ENCODE measurements around the gene ASB2. TPM values are rescaled to one million over a fixed set of nuclear protein-coding genes. Genes with fewer than 3 reads are reported as not detected.

The ASB2 gene
- polyA plus RNA-seq, 3 donors, result 0.25 to 2.5 (median 1.4) TPM

DNA sequence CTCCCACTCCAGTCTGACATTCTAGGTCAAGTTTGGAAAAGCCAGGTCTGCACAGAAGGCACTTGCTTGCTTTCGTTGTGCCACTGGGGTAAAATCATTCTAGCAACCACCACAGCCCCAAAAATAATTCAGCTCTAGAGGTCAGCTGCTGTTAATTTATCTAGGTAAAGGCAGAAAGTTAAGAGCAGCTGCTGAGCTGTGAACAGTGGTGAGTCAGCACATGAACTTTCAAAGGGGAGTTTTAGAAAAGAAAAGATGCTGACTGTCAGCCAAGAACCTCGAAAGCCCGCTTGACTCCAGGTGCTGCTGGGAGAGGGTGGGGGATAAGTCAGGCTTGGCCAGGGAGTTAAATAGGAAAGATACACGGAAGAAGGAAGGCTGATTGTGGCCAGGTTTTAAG, 33.4 kb upstream of the ASB2 start:
- Histone ChIP-seq H3K9me3 (replicated peaks in 1 of 2; ENCODE audit: control insufficient read depth in 1 of 2, insufficient read depth in 1 of 2, low read length in 2 of 2) (no peaks in the 10 kb centered on the region), H3K79me2 (ENCODE audit: insufficient read depth, low read length) (no peaks in the 10 kb centered on the region), H3K4me2 (replicated peaks; ENCODE audit: extremely low read depth, low read length, poor library complexity, severe bottlenecking) (no peak overlapping the region), H3K36me3 (replicated peaks in 1 of 2; ENCODE audit: control insufficient read depth in 1 of 2, insufficient read depth in 2 of 2, low read length in 2 of 2) (no peaks in the 10 kb centered on the region), H2AFZ (ENCODE audit: insufficient read depth, low read depth, low read length, poor library complexity, severe bottlenecking) (no peak overlapping the region), H3K4me3 (replicated peaks in 1 of 3; ENCODE audit: low read depth in 2 of 3, low read length in 3 of 3) (no peak overlapping the region), H3K9ac (ENCODE audit: insufficient read depth, low read length, poor library complexity, severe bottlenecking) (no peak overlapping the region), H4K20me1 (ENCODE audit: insufficient read depth, low read length) (no peaks in the 10 kb centered on the region), H3K27ac (ENCODE audit: low read depth in 1 of 2, low read length in 2 of 2) (no peak overlapping the region), H3K4me1 (ENCODE audit: control insufficient read depth in 1 of 2, insufficient read depth in 2 of 2, low read length in 2 of 2) (peaks cover 0 to 3% of the 10 kb centered on the region in 2 donors), H3K27me3 (ENCODE audit: control insufficient read depth in 2 of 2, insufficient read depth in 2 of 2, low read length in 2 of 2) (no peaks in the 10 kb centered on the region)
- Mint-ChIP-seq H3K27me3 (ENCODE audit: low read depth in 3 of 3) (peaks cover 3 to 11% (median 8%) of the 10 kb centered on the region in 3 donors), H3K4me3 (no peak overlapping the region), H3K9me3 (no peaks in the 10 kb centered on the region), H3K4me1 (peaks cover 8% of the 10 kb centered on the region), H3K27ac (no peak overlapping the region), H3K36me3 (no peaks in the 10 kb centered on the region)
- intact Hi-C loops (cut with micrococcal nuclease), result no loop called here
- TF ChIP-seq, protein P1, sequence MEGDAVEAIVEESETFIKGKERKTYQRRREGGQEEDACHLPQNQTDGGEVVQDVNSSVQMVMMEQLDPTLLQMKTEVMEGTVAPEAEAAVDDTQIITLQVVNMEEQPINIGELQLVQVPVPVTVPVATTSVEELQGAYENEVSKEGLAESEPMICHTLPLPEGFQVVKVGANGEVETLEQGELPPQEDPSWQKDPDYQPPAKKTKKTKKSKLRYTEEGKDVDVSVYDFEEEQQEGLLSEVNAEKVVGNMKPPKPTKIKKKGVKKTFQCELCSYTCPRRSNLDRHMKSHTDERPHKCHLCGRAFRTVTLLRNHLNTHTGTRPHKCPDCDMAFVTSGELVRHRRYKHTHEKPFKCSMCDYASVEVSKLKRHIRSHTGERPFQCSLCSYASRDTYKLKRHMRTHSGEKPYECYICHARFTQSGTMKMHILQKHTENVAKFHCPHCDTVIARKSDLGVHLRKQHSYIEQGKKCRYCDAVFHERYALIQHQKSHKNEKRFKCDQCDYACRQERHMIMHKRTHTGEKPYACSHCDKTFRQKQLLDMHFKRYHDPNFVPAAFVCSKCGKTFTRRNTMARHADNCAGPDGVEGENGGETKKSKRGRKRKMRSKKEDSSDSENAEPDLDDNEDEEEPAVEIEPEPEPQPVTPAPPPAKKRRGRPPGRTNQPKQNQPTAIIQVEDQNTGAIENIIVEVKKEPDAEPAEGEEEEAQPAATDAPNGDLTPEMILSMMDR (IDR thresholded peaks at IDR 0.05), result no peak
- DNase-seq, result no peak
- 36% methylated on average over 3 of the region's 4 CpGs for WGBS (ENCODE audit: insufficient coverage)

DNA sequence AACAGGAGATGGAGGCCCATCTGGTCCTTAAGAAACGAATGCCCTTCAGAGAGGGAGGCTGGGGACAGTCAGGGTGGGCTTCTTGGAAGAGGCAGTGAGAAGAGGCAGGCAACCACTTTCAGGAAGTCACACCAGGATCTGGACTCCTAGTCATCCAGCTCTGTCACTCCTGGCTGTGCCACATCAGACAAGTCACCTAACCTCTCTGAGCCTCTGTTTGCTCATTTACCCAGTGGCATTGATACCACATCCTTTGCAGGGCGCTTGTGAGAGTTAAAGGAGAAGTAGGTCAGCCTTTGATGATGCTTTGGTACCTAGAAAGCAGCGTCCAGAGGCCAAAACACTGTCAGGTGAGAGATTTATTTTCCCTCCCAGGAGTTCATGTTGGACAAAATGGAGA, 31.9 kb upstream of the ASB2 start:
- DNase-seq, result no peak
- H3K4me1 Mint-ChIP-seq, result peaks cover 8% of the 10 kb centered on the region
- Histone ChIP-seq H3K9ac (ENCODE audit: insufficient read depth, low read length, poor library complexity, severe bottlenecking) (no peak overlapping the region), H3K27ac (ENCODE audit: low read depth in 1 of 2, low read length in 2 of 2) (no peak overlapping the region), H3K4me3 (replicated peaks in 1 of 3; ENCODE audit: low read depth in 2 of 3, low read length in 3 of 3) (no peak overlapping the region), H3K9me3 (replicated peaks in 1 of 2; ENCODE audit: control insufficient read depth in 1 of 2, insufficient read depth in 1 of 2, low read length in 2 of 2) (no peaks in the 10 kb centered on the region), H3K27me3 (ENCODE audit: control insufficient read depth in 2 of 2, insufficient read depth in 2 of 2, low read length in 2 of 2) (no peaks in the 10 kb centered on the region), H3K79me2 (ENCODE audit: insufficient read depth, low read length) (no peaks in the 10 kb centered on the region), H3K4me1 (ENCODE audit: control insufficient read depth in 1 of 2, insufficient read depth in 2 of 2, low read length in 2 of 2) (peaks cover 0 to 3% of the 10 kb centered on the region in 2 donors), H2AFZ (ENCODE audit: insufficient read depth, low read depth, low read length, poor library complexity, severe bottlenecking) (no peak overlapping the region), H3K36me3 (replicated peaks in 1 of 2; ENCODE audit: control insufficient read depth in 1 of 2, insufficient read depth in 2 of 2, low read length in 2 of 2) (no peaks in the 10 kb centered on the region), H4K20me1 (ENCODE audit: insufficient read depth, low read length) (no peaks in the 10 kb centered on the region), H3K4me2 (replicated peaks; ENCODE audit: extremely low read depth, low read length, poor library complexity, severe bottlenecking) (no peak overlapping the region)
- intact Hi-C loops (cut with micrococcal nuclease), result no loop called here
- peaks cover 6 to 11% (median 8%) of the 10 kb centered on the region in 3 donors for H3K27me3 Mint-ChIP-seq (ENCODE audit: low read depth in 3 of 3)
- WGBS (ENCODE audit: insufficient coverage), result 79% methylated on average over 3 of the region's 3 CpGs
- no peak overlapping the region for H3K4me3 Mint-ChIP-seq
- H3K27ac Mint-ChIP-seq, result no peak overlapping the region
- TF ChIP-seq, protein P1 (IDR thresholded peaks at IDR 0.05), result no peak
- H3K9me3 Mint-ChIP-seq, result no peaks in the 10 kb centered on the region
- H3K36me3 Mint-ChIP-seq, result no peaks in the 10 kb centered on the region
